Sciatic nerve (tissue), 1 donor: Measurements from ENCODE around the gene COMMD1. TPM values are rescaled to one million over a fixed set of nuclear protein-coding genes. Genes with fewer than 3 reads are reported as not detected.

Experiments used
- total RNA-seq: library from RNA; stranded (reverse); fragmentation: NEBNext Ultra II Directional; extraction: Animal tissue kit (Norgen Biotek cat#: 25700); gene quantifications from one replicate; pipeline ENCODE4 v1.2.1, GENCODE V29; 2021
- donor health status: DM: no; HTN: no; CAD: no.

COMMD1 gene
- total RNA-seq, 1 donor from 2014 or later: 30.1 TPM

Other genes starting within 250 kb of the COMMD1 start
- gene FAM161A, start 51.6 kb upstream of the COMMD1 start, total RNA-seq: 5.9 TPM
- 78.9 TPM for gene CCT4, start 17.0 kb upstream of the COMMD1 start, total RNA-seq